ENCODE data around the gene FBXL12. TPM values are rescaled to one million over a fixed set of nuclear protein-coding genes. Genes with fewer than 3 reads are reported as not detected.
"Not testable (repeated sequence)": the region's sequence is repeated elsewhere in the genome, so short reads cannot be mapped to it uniquely, and the experiment has no call there.

The FBXL12 gene
- total and polyA plus RNA-seq, 7 donors: 10.4 to 22.1 (median 14.6) TPM

DNA sequence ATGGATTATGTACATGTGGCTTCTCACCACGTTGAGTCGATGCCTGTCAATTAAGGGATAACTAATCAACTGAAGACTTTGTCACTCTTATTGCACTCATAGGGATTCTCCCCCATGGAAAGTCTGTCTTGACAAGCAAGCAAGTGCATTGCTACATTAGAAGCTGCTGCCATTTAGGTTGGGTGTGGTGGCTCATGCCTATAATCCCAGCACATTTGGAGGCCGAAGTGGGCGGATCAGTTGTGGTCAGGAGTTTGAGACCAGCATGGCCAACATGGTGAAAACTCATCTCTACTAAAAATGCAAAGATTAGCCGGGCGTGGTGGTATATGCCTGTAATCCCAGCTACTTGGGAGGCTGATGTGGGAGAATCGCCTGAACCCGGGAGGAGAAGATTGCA, 32.1 kb downstream of the FBXL12 start:
- DNase-seq: no peak
- Histone ChIP-seq H3K9me3 (no peaks in the 10 kb centered on the region), H3K27ac (no peak overlapping the region), H3K36me3 (ENCODE audit: insufficient read depth in 1 of 2, low read depth in 1 of 2) (no peaks in the 10 kb centered on the region), H3K27me3 (ENCODE audit: insufficient read depth in 3 of 3, low read length in 2 of 3) (peaks cover 0 to 40% (median 4%) of the 10 kb centered on the region in 3 donors), H3K4me3 (no peak overlapping the region), H3K4me1 (no peaks in the 10 kb centered on the region)
- no peak for TF ChIP-seq CTCF (IDR thresholded peaks at IDR 0.05)
- intact Hi-C loops (cut with DNase I): no loop called here
- ATAC-seq: no peak
- WGBS, 3 donors: 87 to 90% (median 89%) methylated on average over 8 of the region's 8 CpGs

GRCh38 chr19:9786342-9786741, 32.5 kb downstream of the FBXL12 start:
- DNase-seq (no peak), ATAC-seq (no peak)
- H3K4me3 ChIP-seq: peak overlapping the region; percentile 69
- no peaks in the 10 kb centered on the region for H3K4me1 ChIP-seq
- H3K27ac ChIP-seq: peak overlapping the region; percentile 80
- WGBS, 3 donors: 50 to 51% (median 51%) methylated on average over 9 of the region's 9 CpGs
- no peaks in the 10 kb centered on the region for H3K9me3 ChIP-seq
- peaks cover 0 to 37% (median 4%) of the 10 kb centered on the region in 3 donors for H3K27me3 ChIP-seq (ENCODE audit: insufficient read depth in 3 of 3, low read length in 2 of 3)
- intact Hi-C loops (cut with DNase I): no loop called here
- no peak for TF ChIP-seq CTCF (IDR thresholded peaks at IDR 0.05)
- no peaks in the 10 kb centered on the region for H3K36me3 ChIP-seq (ENCODE audit: insufficient read depth in 1 of 2, low read depth in 1 of 2)

DNA sequence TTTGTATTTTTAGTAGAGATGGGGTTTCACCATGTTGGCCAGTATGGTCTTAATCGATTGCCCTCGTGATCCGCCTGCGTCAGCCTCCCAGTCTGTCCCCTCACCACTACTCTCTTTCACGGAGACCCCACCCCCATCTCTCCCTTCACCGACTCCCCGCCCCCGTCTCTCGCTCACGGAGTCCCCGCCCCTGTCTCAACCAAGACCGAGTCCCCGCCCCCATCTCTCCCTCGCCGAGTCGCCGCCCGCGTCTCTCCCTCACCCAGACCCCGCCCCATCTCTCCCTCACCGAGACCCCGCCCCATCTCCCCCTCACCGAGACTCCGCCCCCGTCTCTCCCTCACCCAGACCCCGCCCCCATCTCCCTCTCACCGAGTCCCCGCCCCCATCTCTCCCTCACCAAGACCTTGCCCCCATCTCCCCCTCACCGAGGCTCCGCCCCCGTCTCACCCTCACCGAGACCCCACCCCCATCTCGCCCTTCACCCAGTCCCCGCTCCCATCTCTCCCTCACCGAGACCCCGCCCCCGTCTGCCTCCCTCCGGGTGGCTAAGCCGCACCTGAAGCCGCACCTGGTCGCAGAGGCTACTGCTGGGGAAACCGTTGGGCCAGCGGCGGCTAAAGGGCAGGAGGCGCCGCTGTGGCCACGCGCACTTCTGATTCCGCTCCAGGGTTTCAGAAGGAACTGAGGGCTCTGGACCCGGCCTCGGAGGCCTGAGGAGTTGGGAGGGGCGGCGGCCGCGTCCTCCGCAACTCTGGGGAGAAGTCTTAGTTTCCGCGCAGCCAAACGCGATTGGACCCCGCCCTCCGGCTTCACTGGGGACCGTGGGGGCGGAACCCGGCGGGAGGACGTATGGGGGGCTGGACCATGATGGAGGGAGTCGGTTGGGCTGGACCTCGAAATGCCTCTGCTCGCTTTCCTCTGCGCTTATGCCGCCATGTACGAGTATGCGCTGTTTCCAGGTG, 33.2 kb downstream of the FBXL12 start:
- ATAC-seq: peak; percentile 77 to 90 (median 84)

GRCh38 chr19:9784163-9784496, 34.7 kb downstream of the FBXL12 start:
- DNase-seq; intact Hi-C loops (cut with DNase I); H3K4me1 ChIP-seq; H3K36me3 ChIP-seq (ENCODE audit: insufficient read depth in 1 of 2, low read depth in 1 of 2); H3K4me3 ChIP-seq; H3K9me3 ChIP-seq; H3K27ac ChIP-seq; ATAC-seq: not testable (repeated sequence)
- peaks cover 0 to 31% (median 4%) of the 10 kb centered on the region in 3 donors for H3K27me3 ChIP-seq (ENCODE audit: insufficient read depth in 3 of 3, low read length in 2 of 3)
- WGBS, 3 donors: 89 to 91% (median 90%) methylated on average over 6 of the region's 6 CpGs

More for the DNA sequence above, 33.2 kb downstream of the FBXL12 start:
- H3K9me3 ChIP-seq: no peaks in the 10 kb centered on the region
- no peak for TF ChIP-seq CTCF (IDR thresholded peaks at IDR 0.05)
- H3K27me3 ChIP-seq (ENCODE audit: insufficient read depth in 3 of 3, low read length in 2 of 3): peaks cover 0 to 33% (median 4%) of the 10 kb centered on the region in 3 donors
- peak overlapping the region; percentile 69 for H3K4me3 ChIP-seq
- intact Hi-C loops (cut with DNase I): no loop called here
- WGBS, 3 donors: 1 to 2% (median 2%) methylated on average over 68 to 74 of the region's 74 CpGs
- no peaks in the 10 kb centered on the region for H3K36me3 ChIP-seq (ENCODE audit: insufficient read depth in 1 of 2, low read depth in 1 of 2)
- peak overlapping the region; percentile 80 for H3K27ac ChIP-seq
- peak; percentile 94 to 95 for DNase-seq
- no peaks in the 10 kb centered on the region for H3K4me1 ChIP-seq

DNA sequence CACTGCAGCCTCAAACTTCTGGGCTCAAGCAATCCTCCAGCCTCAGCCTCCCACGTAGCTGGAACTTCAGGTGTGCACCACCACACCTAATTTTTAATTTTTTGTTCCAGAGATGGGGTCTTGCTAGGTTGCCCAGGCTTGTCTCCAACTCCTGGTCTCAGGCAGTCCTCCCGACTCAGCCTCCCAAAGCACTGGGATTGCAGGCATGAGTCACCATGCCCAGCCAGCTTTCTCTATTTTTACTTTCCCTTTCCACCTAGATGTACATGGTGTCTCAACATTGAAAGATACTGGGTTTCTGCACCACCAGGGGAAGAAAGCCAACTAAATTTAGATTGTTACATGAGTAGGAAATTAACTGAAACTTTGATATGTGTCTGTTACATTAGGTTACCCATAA, 36.5 kb downstream of the FBXL12 start:
- WGBS, 3 donors: 92 to 94% (median 92%) methylated on average over 2 of the region's 2 CpGs
- no peaks in the 10 kb centered on the region for H3K36me3 ChIP-seq (ENCODE audit: insufficient read depth in 1 of 2, low read depth in 1 of 2)
- no peak for TF ChIP-seq CTCF (IDR thresholded peaks at IDR 0.05)
- peaks cover 8% of the 10 kb centered on the region for H3K9me3 ChIP-seq
- no peak overlapping the region for H3K4me3 ChIP-seq
- ATAC-seq (no peak), DNase-seq (no peak)
- no peak overlapping the region for H3K27ac ChIP-seq
- intact Hi-C loops (cut with DNase I): no loop called here
- peaks cover 0 to 23% (median 3%) of the 10 kb centered on the region in 3 donors for H3K27me3 ChIP-seq (ENCODE audit: insufficient read depth in 3 of 3, low read length in 2 of 3)
- no peaks in the 10 kb centered on the region for H3K4me1 ChIP-seq
